Panc1 (cell line): Measurements from ENCODE around the gene PRPF31. TPM values are rescaled to one million over a fixed set of nuclear protein-coding genes. Genes with fewer than 3 reads are reported as not detected.
A peak's percentile ranks its signal among the peaks of the same experiment; 100 is the strongest.

Experiments used
- ATAC-seq: fragments of 200-7000 bp; cut with Tn5 transposase; 2 replicates; pipeline ENCODE4 v1.9.1; 2020; ENCODE audit warnings: mild to moderate bottlenecking, moderate library complexity
- BruUV-seq: library from RNA; stranded (reverse); fragments of 400-500 nt; replicated peaks from 2 replicates; lab custom pipeline; 2021; lab: Mats Ljungman, UMichigan
- CTCF ChIA-PET: fragments of 300-600 bp; sonication (Branson Sonifier 250); formaldehyde crosslinking; loops from one replicate; lab custom pipeline; 2022; ENCODE audit warnings: antibody characterized with exemption; lab: Charles Lee
- POLR2A ChIA-PET: fragments of 300-600 bp; sonication (Branson Sonifier 250); formaldehyde crosslinking; loops from one replicate; lab custom pipeline; 2022; ENCODE audit warnings: antibody characterized with exemption; lab: Charles Lee
- DNase-seq: peaks from one replicate; pipeline ENCODE4 v3.0.0-alpha.2; 2010; ENCODE audit warnings: low read depth, low spot score
- H3K27ac ChIP-seq: 2 replicates; pipeline ENCODE4 v1.5.1; 2011; ENCODE audit warnings: mild to moderate bottlenecking, low read length, inconsistent platforms
- H3K27me3 ChIP-seq: fragments of 200-500 bp; sonication (Bioruptor generic); 2 replicates; pipeline ENCODE4 v1.6.0; 2014; ENCODE audit warnings: low read length, inconsistent platforms; ENCODE audit not compliant: control insufficient read depth, insufficient read depth
- H3K36me3 ChIP-seq: fragments of 200-500 bp; sonication (Bioruptor generic); 2 replicates; pipeline ENCODE4 v1.5.1; 2014; ENCODE audit warnings: inconsistent platforms, mild to moderate bottlenecking, low read length, moderate library complexity; ENCODE audit not compliant: control insufficient read depth, insufficient read depth
- H3K4me1 ChIP-seq: 2 replicates; pipeline ENCODE4 v1.5.1; 2011; ENCODE audit warnings: inconsistent platforms, mild to moderate bottlenecking, low read length, moderate library complexity; ENCODE audit not compliant: control insufficient read depth, insufficient read depth
- H3K4me3 ChIP-seq, 2 experiments: 2 replicates each; pipeline ENCODE4 v1.5.1; 2011 to 2012; ENCODE audit warnings: low read depth in 2 of 2, low read length in 2 of 2, mild to moderate bottlenecking in 2 of 2, inconsistent platforms in 1 of 2, moderate library complexity in 1 of 2
- H3K9me3 ChIP-seq: fragments of 200-500 bp; sonication (Bioruptor generic); 2 replicates; pipeline ENCODE4 v1.5.1; 2014; ENCODE audit warnings: low read depth, mild to moderate bottlenecking, inconsistent platforms, low read length, moderate library complexity; ENCODE audit not compliant: control insufficient read depth, insufficient read depth
- POLR2AphosphoS5 ChIP-seq: IDR thresholded peaks from 2 replicates; pipeline ENCODE4 v1.6.1; 2012; ENCODE audit warnings: mild to moderate bottlenecking, low read depth, low read length, moderate library complexity
- SIN3A ChIP-seq: IDR thresholded peaks from 2 replicates; pipeline ENCODE4 v1.6.1; 2012; ENCODE audit warnings: low read depth, mild to moderate bottlenecking, low read length, moderate library complexity, borderline replicate concordance; ENCODE audit not compliant: insufficient read depth
- TCF7L2 ChIP-seq: IDR thresholded peaks from 2 replicates; pipeline ENCODE4 v1.6.1; 2011; ENCODE audit warnings: mild to moderate bottlenecking, low read depth, low read length, inconsistent platforms
- in situ Hi-C: cut with HindIII; loops from 2 replicates; pipeline ENCODE4 v1.10.0; 2016; ENCODE audit warnings: low sequenced_read_pairs, low pct_unique_long_range_greater_than_20kb
- intact Hi-C: fragments of 100-400 bp; cut with micrococcal nuclease; formaldehyde crosslinking; loops from one replicate; pipeline ENCODE4 v1.10.0; 2022; ENCODE audit not compliant: unreplicated experiment
- total RNA-seq: library from RNA; stranded (reverse); gene quantifications from one replicate; pipeline ENCODE4 v1.2.1, GENCODE V29; 2021; ENCODE audit not compliant: unreplicated experiment
- TF ChIP-seq, protein P1 (sequence below), 2 experiments: IDR thresholded peaks; 2 replicates each; pipeline ENCODE4 v1.6.1; 2011 to 2012; ENCODE audit warnings: low read depth in 2 of 2, control low read depth in 1 of 2, low read length in 1 of 2, mild to moderate bottlenecking in 1 of 2, moderate library complexity in 1 of 2; ENCODE audit not compliant: insufficient read depth in 1 of 2
- TF ChIP-seq, protein P2 (sequence below): fragments of 450-650 bp; IDR thresholded peaks from 2 replicates; pipeline ENCODE4 v1.5.1; 2017; ENCODE audit warnings: mild to moderate bottlenecking

PRPF31 gene
- total RNA-seq, 1 experiment from 2014 or later, result 117 TPM

DNA sequence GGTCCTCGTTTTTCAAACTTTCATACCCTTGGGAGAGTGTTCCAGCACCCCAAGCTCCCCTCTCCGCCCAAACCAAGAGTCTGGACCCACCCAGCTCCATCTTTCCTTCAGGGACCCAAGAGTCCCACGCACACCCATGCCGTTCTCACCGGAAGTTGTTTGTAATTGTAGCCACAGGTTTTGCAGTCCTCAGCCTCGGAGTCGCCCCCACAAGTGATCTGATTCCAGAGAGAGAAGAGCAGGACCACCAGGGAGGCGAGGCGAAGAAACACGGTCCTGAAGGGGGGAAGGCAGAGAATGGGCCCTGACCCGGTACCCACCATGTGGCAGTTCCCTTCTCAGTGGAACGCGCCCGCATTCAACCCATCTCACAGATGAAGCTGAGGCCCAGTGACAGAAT is 47.3 kb downstream of the PRPF31 start:
- ATAC-seq, result no peak
- POLR2A ChIA-PET, result interaction anchor here (0.6 kb wide), 1 partner anchor 26 kb away, joined by 3 read pairs; no protein-coding TSS in a partner anchor
- no TSS peak for BruUV-seq
- no peak for TF ChIP-seq POLR2AphosphoS5
- TF ChIP-seq TCF7L2, result 0 out of 2 replicates have a peak, but pooled peaks have one; percentile 6
- no peaks in the 10 kb centered on the region for H3K9me3 ChIP-seq
- H3K27me3 ChIP-seq, result no peaks in the 10 kb centered on the region
- CTCF ChIA-PET, result interaction anchor here (0.7 kb wide), 1 partner anchor 102 kb away, joined by 5 read pairs; no protein-coding TSS in a partner anchor
- no peak overlapping the region for H3K27ac ChIP-seq
- in situ Hi-C loops, result no loop called here
- H3K36me3 ChIP-seq, result peaks cover 3% of the 10 kb centered on the region; the same call in 1 of the 2 replicates
- intact Hi-C loops, result no loop called here
- H3K4me3 ChIP-seq, result peak overlapping the region; percentile 76 to 84
- H3K4me1 ChIP-seq, result peaks cover 20% of the 10 kb centered on the region
- no peak for DNase-seq

GRCh38 chr19:54164369-54165068 is 49.0 kb downstream of the PRPF31 start:
- no peak for DNase-seq
- BruUV-seq, result no TSS peak

More at GRCh38 chr19:54164369-54165068, 49.0 kb downstream of the PRPF31 start:
- Histone ChIP-seq H3K4me3 (peak overlapping the region; percentile 30 to 40), H3K27me3 (no peaks in the 10 kb centered on the region), H3K36me3 (peaks cover 3% of the 10 kb centered on the region; the same call in 1 of the 2 replicates), H3K9me3 (no peaks in the 10 kb centered on the region), H3K4me1 (peaks cover 9% of the 10 kb centered on the region), H3K27ac (no peak overlapping the region)
- ATAC-seq, result peak; percentile 56
- ChIA-PET POLR2A (interaction anchor here (0.6 kb wide), 1 partner anchor 28 kb away, joined by 9 read pairs; no protein-coding TSS in a partner anchor), CTCF (interaction anchor here (0.7 kb wide), 1 partner anchor 25 kb away, joined by 3 read pairs; no protein-coding TSS in a partner anchor)
- in situ Hi-C loops (no loop called here), intact Hi-C loops (no loop called here)
- TF ChIP-seq TCF7L2, result no peak
- TF ChIP-seq, protein P1, sequence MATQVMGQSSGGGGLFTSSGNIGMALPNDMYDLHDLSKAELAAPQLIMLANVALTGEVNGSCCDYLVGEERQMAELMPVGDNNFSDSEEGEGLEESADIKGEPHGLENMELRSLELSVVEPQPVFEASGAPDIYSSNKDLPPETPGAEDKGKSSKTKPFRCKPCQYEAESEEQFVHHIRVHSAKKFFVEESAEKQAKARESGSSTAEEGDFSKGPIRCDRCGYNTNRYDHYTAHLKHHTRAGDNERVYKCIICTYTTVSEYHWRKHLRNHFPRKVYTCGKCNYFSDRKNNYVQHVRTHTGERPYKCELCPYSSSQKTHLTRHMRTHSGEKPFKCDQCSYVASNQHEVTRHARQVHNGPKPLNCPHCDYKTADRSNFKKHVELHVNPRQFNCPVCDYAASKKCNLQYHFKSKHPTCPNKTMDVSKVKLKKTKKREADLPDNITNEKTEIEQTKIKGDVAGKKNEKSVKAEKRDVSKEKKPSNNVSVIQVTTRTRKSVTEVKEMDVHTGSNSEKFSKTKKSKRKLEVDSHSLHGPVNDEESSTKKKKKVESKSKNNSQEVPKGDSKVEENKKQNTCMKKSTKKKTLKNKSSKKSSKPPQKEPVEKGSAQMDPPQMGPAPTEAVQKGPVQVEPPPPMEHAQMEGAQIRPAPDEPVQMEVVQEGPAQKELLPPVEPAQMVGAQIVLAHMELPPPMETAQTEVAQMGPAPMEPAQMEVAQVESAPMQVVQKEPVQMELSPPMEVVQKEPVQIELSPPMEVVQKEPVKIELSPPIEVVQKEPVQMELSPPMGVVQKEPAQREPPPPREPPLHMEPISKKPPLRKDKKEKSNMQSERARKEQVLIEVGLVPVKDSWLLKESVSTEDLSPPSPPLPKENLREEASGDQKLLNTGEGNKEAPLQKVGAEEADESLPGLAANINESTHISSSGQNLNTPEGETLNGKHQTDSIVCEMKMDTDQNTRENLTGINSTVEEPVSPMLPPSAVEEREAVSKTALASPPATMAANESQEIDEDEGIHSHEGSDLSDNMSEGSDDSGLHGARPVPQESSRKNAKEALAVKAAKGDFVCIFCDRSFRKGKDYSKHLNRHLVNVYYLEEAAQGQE (IDR thresholded peaks at IDR 0.05; ENCODE audit: insufficient read depth in 1 of 2, low read depth in 2 of 2, low read length in 1 of 2), result no peak
- no peak for TF ChIP-seq SIN3A
- TF ChIP-seq, protein P2, sequence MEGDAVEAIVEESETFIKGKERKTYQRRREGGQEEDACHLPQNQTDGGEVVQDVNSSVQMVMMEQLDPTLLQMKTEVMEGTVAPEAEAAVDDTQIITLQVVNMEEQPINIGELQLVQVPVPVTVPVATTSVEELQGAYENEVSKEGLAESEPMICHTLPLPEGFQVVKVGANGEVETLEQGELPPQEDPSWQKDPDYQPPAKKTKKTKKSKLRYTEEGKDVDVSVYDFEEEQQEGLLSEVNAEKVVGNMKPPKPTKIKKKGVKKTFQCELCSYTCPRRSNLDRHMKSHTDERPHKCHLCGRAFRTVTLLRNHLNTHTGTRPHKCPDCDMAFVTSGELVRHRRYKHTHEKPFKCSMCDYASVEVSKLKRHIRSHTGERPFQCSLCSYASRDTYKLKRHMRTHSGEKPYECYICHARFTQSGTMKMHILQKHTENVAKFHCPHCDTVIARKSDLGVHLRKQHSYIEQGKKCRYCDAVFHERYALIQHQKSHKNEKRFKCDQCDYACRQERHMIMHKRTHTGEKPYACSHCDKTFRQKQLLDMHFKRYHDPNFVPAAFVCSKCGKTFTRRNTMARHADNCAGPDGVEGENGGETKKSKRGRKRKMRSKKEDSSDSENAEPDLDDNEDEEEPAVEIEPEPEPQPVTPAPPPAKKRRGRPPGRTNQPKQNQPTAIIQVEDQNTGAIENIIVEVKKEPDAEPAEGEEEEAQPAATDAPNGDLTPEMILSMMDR, result no peak
- TF ChIP-seq POLR2AphosphoS5, result peak; percentile 44; the same call in 1 of the 2 replicates
